HG03095 (cell line): ENCODE results near the gene RHOXF2.
"Not testable (repeated sequence)": the region's sequence is repeated elsewhere in the genome, so short reads cannot be mapped to it uniquely, and the experiment has no call there.

Experiments used
- ATAC-seq: cut with Tn5 transposase; IDR thresholded peaks from one replicate; pipeline ENCODE4 v1.9.1; 2021; ENCODE audit warnings: moderate library complexity; ENCODE audit not compliant: unreplicated experiment

Gene RHOXF2

DNA sequence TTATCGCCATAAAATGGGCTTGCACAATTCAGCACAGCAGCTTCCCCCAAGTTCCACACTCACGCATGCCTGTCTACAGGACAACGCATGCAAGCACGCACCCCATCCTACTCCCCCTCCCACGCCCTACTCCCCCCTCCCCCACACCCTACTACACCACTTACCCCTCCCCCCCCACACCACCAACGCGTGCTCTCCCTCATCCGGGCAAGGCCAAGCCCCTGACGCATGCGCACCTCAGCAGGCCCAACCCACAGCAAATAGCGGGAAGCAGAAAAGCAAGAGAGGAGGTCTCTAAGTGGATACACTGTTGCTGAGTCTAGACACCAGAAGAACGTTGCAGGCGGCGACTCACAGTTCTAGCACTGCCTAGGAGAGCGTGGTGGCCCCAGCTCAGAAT lies at the start of gene RHOXF2:
RHOXF2 (plus strand) TSS at position 301 of the 400 bp plus-strand sequence. CDS start 138 bp downstream, outside the sequence.
- not testable (repeated sequence) for ATAC-seq

DNA sequence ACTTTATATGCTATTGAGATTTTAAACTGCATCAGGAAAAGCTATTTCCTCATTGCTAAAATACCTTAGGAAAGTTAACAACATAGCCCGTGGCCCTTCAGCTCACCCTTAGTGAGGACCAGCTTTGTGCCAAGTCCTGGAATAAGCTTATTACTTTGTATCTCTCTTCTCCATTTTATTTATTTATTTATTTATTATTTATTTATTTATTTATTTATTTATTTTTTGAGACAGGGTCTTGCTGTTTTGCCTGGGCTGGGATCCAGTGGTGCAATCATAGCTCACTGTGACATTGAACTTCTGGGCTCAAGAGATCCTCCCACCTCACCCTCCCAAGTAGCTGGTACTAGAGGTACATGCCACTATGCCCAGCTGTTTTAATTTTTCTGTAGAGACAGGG lies 49.0 kb upstream of the RHOXF2 start:
- ATAC-seq: no peak

DNA sequence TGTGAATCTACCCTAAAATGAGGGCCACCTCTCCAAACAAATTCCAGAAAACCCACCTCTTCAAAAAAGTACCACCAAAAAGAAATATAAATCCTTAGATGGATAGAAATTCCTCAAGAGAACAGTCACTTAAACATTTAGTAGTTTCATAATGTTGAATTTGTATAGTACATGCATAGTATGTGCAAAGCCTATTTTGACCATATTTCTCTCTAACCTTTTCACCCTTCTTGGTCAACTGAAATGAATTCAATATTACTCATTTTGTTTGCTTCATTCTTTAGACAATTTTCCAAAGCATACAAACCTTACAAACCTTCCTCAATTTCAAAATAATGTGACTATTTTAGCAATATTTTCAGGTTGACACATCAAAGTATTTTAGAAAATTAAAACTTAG lies 46.8 kb upstream of the RHOXF2 start:
- ATAC-seq: no peak

DNA sequence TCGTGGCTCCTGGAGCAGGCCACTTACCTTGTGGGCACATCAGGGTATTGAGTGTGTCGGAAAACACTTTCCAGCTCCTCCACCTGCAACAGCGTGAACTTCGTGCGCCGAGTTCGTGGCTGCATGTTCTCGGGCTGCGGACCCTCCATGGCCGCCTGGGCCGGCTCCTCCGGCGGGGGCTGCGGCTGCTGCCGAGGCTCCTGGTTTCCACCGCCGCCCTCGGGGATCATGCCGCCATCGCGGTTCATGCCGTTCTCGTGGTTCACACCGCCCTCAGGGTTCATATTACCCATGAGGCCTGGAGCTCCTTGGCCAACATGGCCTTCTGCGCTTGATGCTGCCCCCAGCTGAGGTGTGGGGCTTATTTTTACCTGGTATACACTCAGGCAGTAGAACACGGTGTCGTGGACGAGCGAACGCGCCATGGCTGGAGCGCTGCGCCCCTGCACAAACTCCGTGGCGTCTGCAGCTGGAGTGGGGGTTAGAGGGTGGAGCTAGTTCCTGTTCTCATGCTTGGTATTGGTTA lies 42.9 kb upstream of the RHOXF2 start, which contains the start of gene RHOXF1:
RHOXF1 (minus strand) TSS at position 476 of the 526 bp plus-strand sequence; CDS start at position 425, 51 bp downstream.
- ATAC-seq: no peak

DNA sequence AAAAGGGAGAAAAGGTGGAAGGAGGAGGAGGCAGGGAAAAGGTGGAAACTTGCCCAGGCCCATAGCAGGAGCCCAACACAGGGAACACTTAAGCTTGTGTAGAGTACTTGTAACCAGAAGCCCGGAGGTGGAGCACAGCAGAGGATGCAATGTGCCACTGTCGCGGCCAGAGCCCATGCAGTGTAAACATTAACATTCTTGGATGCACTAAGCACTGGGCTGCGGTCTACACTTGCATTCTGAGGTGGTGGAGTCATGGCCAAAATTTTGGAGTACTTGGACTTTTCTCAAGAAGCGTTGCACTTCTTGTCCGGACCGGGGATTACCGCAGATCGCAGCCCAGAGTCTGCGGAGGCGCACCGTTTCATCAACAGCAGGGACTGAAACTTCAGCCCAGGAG lies 38.2 kb upstream of the RHOXF2 start:
- ATAC-seq: no peak

DNA sequence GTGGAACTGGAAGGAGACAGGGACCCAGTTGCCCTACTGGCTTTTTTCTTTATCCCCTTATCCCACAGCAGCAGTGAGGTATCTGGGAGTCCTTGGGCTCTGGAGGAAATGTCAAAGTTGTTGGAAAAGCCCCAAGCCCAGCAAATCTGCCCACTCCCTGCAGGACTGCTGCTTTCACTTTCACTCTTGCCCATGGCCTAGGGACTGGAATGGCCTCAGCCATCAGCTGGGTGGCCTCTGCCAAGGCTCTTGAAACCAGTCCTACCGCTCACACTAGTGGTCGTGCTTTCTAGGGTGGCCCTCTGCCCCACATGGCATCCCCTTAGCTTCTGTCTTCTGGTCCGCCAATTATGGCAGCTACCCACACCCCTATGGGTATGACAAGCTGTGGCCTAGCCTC lies 33.0 kb upstream of the RHOXF2 start:
- ATAC-seq: no peak

- not testable (repeated sequence) for ATAC-seq
Measured at GRCh38 chrX:120128306-120128846, 30.0 kb upstream of the RHOXF2 start.

GRCh38 chrX:120136128-120136527 lies 22.3 kb upstream of the RHOXF2 start:
- no peak for ATAC-seq

DNA sequence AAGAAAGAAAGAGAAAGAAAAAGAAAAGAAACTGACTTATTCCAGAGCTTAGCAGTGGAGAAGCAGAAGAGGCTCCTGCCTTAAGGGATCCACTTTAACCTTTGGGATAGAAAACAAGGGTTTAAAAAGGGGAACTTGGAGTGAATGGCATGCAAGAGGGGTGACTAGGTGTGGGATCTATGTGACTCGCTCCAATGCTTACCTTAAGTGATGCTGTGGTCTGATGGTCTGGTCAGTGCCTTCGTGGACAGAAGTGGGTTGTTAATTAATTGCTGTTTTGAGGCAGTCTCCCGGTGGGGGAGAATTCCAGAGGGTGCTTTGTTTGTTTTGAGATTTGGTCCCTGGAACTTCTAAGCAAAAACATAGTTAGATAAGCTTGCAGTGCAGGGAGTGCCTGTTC lies 21.6 kb upstream of the RHOXF2 start:
- no peak for ATAC-seq

DNA sequence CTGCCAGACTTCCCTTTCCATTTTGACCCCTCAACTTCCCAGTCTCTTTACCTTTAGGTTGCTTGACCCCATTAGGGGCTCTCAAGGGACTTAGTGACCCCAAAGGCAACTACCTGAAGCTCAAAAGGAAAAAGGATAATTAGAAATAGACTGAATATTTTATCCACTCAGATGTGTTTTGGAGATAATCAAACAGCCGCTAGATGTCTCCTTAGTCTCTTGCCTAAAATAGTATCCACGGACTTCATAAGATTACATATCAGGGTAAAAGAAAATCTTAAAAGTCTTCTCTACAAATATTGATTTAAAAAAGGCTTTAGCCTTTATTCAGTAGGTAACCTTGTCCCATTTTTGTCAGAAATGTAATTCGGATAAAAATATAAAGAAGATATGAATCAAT lies 21.0 kb upstream of the RHOXF2 start:
- no peak for ATAC-seq

GRCh38 chrX:120140293-120140981 lies 18.0 kb upstream of the RHOXF2 start:
- ATAC-seq: no peak

GRCh38 chrX:120144178-120144844 lies 14.1 kb upstream of the RHOXF2 start:
- ATAC-seq: no peak

GRCh38 chrX:120145295-120145925 lies 13.0 kb upstream of the RHOXF2 start:
- no peak for ATAC-seq

- ATAC-seq: not testable (repeated sequence)
Measured at GRCh38 chrX:120146323-120146722, 12.1 kb upstream of the RHOXF2 start.

- ATAC-seq: no peak
Measured at GRCh38 chrX:120147537-120147936, 10.9 kb upstream of the RHOXF2 start.

- ATAC-seq: not testable (repeated sequence)
Measured at GRCh38 chrX:120150109-120150744, 8.2 kb upstream of the RHOXF2 start.

GRCh38 chrX:120159086-120159485 lies 673 bp downstream of the RHOXF2 start:
- ATAC-seq: not testable (repeated sequence)

DNA sequence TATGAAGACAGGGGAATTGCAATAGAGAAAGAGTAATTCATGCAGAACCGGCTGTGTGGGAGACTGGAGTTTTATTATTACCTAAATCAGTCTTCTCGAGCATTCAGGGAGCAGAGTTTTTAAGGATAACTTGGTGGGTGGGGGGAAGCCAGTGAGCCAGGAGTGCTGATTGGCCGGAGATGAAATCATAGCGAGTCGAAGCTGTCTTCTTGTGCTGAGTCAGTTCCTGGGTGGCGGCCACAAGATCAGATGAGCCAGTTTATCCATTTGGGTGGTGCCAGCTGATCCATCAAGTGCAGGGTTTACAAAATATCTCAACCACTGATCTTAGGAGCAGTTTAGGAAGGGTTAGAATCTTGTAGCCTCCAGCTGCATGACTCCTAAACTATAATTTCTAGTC lies 34.8 kb downstream of the RHOXF2 start:
- not testable (repeated sequence) for ATAC-seq

GRCh38 chrX:120193720-120194119 lies 35.3 kb downstream of the RHOXF2 start:
- peak; percentile 96 for ATAC-seq

GRCh38 chrX:120195786-120196185 lies 37.4 kb downstream of the RHOXF2 start:
- not testable (repeated sequence) for ATAC-seq
